NT2/D1 (cell line): ENCODE measurements around the gene RHBDL3.

ENCODE experiments used
- DNase-seq: peaks from one replicate; pipeline ENCODE4 v3.0.0-alpha.2; 2011; ENCODE audit warnings: low read depth, low spot score
- H3K27me3 ChIP-seq: 2 replicates; pipeline ENCODE4 v1.6.0; 2011; ENCODE audit warnings: mild to moderate bottlenecking; ENCODE audit not compliant: insufficient read length, insufficient read depth
- H3K36me3 ChIP-seq: 2 replicates; pipeline ENCODE4 v1.6.1; 2011; ENCODE audit warnings: mild to moderate bottlenecking, low read length, mixed read lengths; ENCODE audit not compliant: insufficient read depth, insufficient read length
- H3K4me1 ChIP-seq: 2 replicates; pipeline ENCODE4 v1.5.1; 2011; ENCODE audit not compliant: insufficient read depth, insufficient read length
- H3K4me3 ChIP-seq: 2 replicates; pipeline ENCODE4 v1.5.1; 2011; ENCODE audit warnings: low read depth; ENCODE audit not compliant: insufficient read length
- H3K9ac ChIP-seq: 2 replicates; pipeline ENCODE4 v1.6.0; 2011; ENCODE audit warnings: low read depth; ENCODE audit not compliant: insufficient read length
- H3K9me3 ChIP-seq: 2 replicates; pipeline ENCODE4 v1.5.1; 2011; ENCODE audit warnings: mild to moderate bottlenecking, low read length; ENCODE audit not compliant: insufficient read depth
- SUZ12 ChIP-seq: IDR thresholded peaks from 2 replicates; pipeline ENCODE4 v1.6.1; 2011; ENCODE audit not compliant: insufficient read length, insufficient read depth; ENCODE audit errors: extremely low read depth
- YY1 ChIP-seq: IDR thresholded peaks from 2 replicates; pipeline ENCODE4 v1.6.1; 2011; ENCODE audit not compliant: insufficient read length, insufficient read depth
- ZNF274 ChIP-seq: IDR thresholded peaks from 2 replicates; pipeline ENCODE4 v1.6.1; 2011; ENCODE audit warnings: mild to moderate bottlenecking, low read depth, low read length

Gene RHBDL3

GRCh38 chr17:32240750-32241149, 24.9 kb upstream of the RHBDL3 start:
- Histone ChIP-seq H3K4me3 (no peak overlapping the region), H3K9me3 (no peaks in the 10 kb centered on the region), H3K4me1 (peaks cover 4% of the 10 kb centered on the region), H3K36me3 (no peaks in the 10 kb centered on the region), H3K27me3 (no peaks in the 10 kb centered on the region), H3K9ac (no peak overlapping the region)
- DNase-seq, result no peak
- no peak for TF ChIP-seq ZNF274
- TF ChIP-seq YY1, result no peak
- TF ChIP-seq SUZ12, result no peak

GRCh38 chr17:32241640-32242039, 24.0 kb upstream of the RHBDL3 start:
- peaks cover 4% of the 10 kb centered on the region for H3K4me1 ChIP-seq
- no peaks in the 10 kb centered on the region for H3K36me3 ChIP-seq
- no peak overlapping the region for H3K4me3 ChIP-seq
- no peaks in the 10 kb centered on the region for H3K9me3 ChIP-seq
- no peak for TF ChIP-seq ZNF274
- no peak for TF ChIP-seq YY1
- TF ChIP-seq SUZ12, result no peak
- DNase-seq, result no peak
- no peak overlapping the region for H3K9ac ChIP-seq
- H3K27me3 ChIP-seq, result no peaks in the 10 kb centered on the region

- DNase-seq, result no peak
- no peak overlapping the region for H3K9ac ChIP-seq
- TF ChIP-seq ZNF274, result no peak
- no peak for TF ChIP-seq YY1
- TF ChIP-seq SUZ12, result no peak
- H3K36me3 ChIP-seq, result no peaks in the 10 kb centered on the region
- no peaks in the 10 kb centered on the region for H3K9me3 ChIP-seq
- H3K4me3 ChIP-seq, result no peak overlapping the region
- no peaks in the 10 kb centered on the region for H3K27me3 ChIP-seq
- no peaks in the 10 kb centered on the region for H3K4me1 ChIP-seq
These were observed 16.2 kb upstream of the RHBDL3 start for GRCh38 chr17:32249475-32249874.

GRCh38 chr17:32253117-32253611, 12.5 kb upstream of the RHBDL3 start:
- no peaks in the 10 kb centered on the region for H3K36me3 ChIP-seq
- TF ChIP-seq SUZ12 (no peak), ZNF274 (no peak), YY1 (no peak)
- no peaks in the 10 kb centered on the region for H3K9me3 ChIP-seq
- no peak overlapping the region for H3K9ac ChIP-seq
- H3K27me3 ChIP-seq, result no peaks in the 10 kb centered on the region
- peaks cover 8% of the 10 kb centered on the region for H3K4me1 ChIP-seq
- H3K4me3 ChIP-seq, result no peak overlapping the region
- DNase-seq, result no peak

- DNase-seq, result no peak
- no peaks in the 10 kb centered on the region for H3K27me3 ChIP-seq
- no peak overlapping the region for H3K9ac ChIP-seq
- no peak overlapping the region for H3K4me3 ChIP-seq
- peaks cover 12% of the 10 kb centered on the region for H3K4me1 ChIP-seq
- H3K36me3 ChIP-seq, result no peaks in the 10 kb centered on the region
- no peaks in the 10 kb centered on the region for H3K9me3 ChIP-seq
- TF ChIP-seq ZNF274 (no peak), YY1 (no peak), SUZ12 (no peak)
These were observed 9.5 kb upstream of the RHBDL3 start for GRCh38 chr17:32256012-32256700.

- H3K4me1 ChIP-seq, result peaks cover 12% of the 10 kb centered on the region
- no peak overlapping the region for H3K4me3 ChIP-seq
- no peak for DNase-seq
- no peaks in the 10 kb centered on the region for H3K27me3 ChIP-seq
- H3K9me3 ChIP-seq, result no peaks in the 10 kb centered on the region
- TF ChIP-seq ZNF274, result no peak
- TF ChIP-seq YY1, result no peak
- TF ChIP-seq SUZ12, result no peak
- no peak overlapping the region for H3K9ac ChIP-seq
- H3K36me3 ChIP-seq, result no peaks in the 10 kb centered on the region
These were observed 9.0 kb upstream of the RHBDL3 start for GRCh38 chr17:32256701-32257019.

GRCh38 chr17:32258383-32259140, 7.1 kb upstream of the RHBDL3 start:
- no peaks in the 10 kb centered on the region for H3K9me3 ChIP-seq
- no peak for DNase-seq
- H3K27me3 ChIP-seq, result no peaks in the 10 kb centered on the region
- H3K4me1 ChIP-seq, result peaks cover 12% of the 10 kb centered on the region
- no peak overlapping the region for H3K9ac ChIP-seq
- no peak overlapping the region for H3K4me3 ChIP-seq
- TF ChIP-seq YY1 (no peak), ZNF274 (no peak), SUZ12 (no peak)
- no peaks in the 10 kb centered on the region for H3K36me3 ChIP-seq

GRCh38 chr17:32259586-32259985, 6.0 kb upstream of the RHBDL3 start:
- Histone ChIP-seq H3K4me3 (no peak overlapping the region), H3K9ac (no peak overlapping the region), H3K36me3 (no peaks in the 10 kb centered on the region), H3K27me3 (peaks cover 3% of the 10 kb centered on the region), H3K9me3 (no peaks in the 10 kb centered on the region), H3K4me1 (peaks cover 15% of the 10 kb centered on the region)
- TF ChIP-seq ZNF274, result no peak
- TF ChIP-seq YY1, result no peak
- TF ChIP-seq SUZ12, result no peak
- DNase-seq, result no peak
